ENCODE data around the gene MYO15B. TPM values are rescaled to one million over a fixed set of nuclear protein-coding genes. Genes with fewer than 3 reads are reported as not detected.

Gene MYO15B
- polyA plus RNA-seq, 1 donor from 2014 or later: 2.4 TPM

DNA sequence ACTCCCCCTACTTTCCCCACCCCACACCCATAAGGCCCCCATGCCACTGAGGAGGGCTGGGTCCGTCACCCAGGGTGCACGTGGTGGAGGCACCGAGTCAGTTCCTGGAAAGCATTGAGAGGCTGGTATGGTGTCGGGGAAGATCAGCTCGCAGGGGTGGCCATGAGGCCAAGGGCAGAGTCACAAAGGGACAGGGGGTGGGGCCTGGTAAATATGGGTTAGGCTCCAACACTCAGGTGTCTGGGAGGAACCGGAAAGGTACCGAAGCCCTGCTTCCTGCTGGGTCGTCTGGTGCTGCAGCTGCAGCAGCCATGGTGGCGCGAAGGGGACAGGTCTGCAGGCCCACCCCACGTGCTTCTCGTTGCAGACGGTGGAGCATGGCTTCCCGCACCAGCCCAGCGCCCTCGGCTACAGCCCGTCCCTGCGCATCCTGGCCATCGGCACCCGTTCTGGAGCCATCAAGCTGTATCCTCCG, 31.9 kb upstream of the MYO15B start:
- Histone ChIP-seq H3K4me3 (ENCODE audit: low read length) (no peak overlapping the region), H3K36me3 (ENCODE audit: insufficient read depth, low read length) (no peaks in the 10 kb centered on the region), H3K27me3 (ENCODE audit: insufficient read depth, low read depth, low read length) (no peaks in the 10 kb centered on the region), H3K9ac (ENCODE audit: low read length) (no peak overlapping the region), H3F3A (ENCODE audit: insufficient read depth, low read length, poor library complexity, severe bottlenecking) (no peaks in the 10 kb centered on the region), H3K9me3 (ENCODE audit: low read length) (no peaks in the 10 kb centered on the region), H3K27ac (ENCODE audit: low read length) (no peak overlapping the region), H3K79me2 (replicated peaks; ENCODE audit: insufficient read depth, low read length) (no peaks in the 10 kb centered on the region), H3K9me2 (ENCODE audit: insufficient read depth, low read length) (no peaks in the 10 kb centered on the region), H3K4me2 (ENCODE audit: low read length) (no peak overlapping the region), H2AFZ (ENCODE audit: low read depth, low read length) (no peak overlapping the region), H4K20me1 (ENCODE audit: insufficient read depth) (no peaks in the 10 kb centered on the region)
- TF ChIP-seq MXI1 (conservative IDR thresholded peaks at IDR 0.05; ENCODE audit: poor library complexity, severe bottlenecking): no peak
- TF ChIP-seq RAD21 (conservative IDR thresholded peaks at IDR 0.05): no peak
- TF ChIP-seq, protein P1, sequence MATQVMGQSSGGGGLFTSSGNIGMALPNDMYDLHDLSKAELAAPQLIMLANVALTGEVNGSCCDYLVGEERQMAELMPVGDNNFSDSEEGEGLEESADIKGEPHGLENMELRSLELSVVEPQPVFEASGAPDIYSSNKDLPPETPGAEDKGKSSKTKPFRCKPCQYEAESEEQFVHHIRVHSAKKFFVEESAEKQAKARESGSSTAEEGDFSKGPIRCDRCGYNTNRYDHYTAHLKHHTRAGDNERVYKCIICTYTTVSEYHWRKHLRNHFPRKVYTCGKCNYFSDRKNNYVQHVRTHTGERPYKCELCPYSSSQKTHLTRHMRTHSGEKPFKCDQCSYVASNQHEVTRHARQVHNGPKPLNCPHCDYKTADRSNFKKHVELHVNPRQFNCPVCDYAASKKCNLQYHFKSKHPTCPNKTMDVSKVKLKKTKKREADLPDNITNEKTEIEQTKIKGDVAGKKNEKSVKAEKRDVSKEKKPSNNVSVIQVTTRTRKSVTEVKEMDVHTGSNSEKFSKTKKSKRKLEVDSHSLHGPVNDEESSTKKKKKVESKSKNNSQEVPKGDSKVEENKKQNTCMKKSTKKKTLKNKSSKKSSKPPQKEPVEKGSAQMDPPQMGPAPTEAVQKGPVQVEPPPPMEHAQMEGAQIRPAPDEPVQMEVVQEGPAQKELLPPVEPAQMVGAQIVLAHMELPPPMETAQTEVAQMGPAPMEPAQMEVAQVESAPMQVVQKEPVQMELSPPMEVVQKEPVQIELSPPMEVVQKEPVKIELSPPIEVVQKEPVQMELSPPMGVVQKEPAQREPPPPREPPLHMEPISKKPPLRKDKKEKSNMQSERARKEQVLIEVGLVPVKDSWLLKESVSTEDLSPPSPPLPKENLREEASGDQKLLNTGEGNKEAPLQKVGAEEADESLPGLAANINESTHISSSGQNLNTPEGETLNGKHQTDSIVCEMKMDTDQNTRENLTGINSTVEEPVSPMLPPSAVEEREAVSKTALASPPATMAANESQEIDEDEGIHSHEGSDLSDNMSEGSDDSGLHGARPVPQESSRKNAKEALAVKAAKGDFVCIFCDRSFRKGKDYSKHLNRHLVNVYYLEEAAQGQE (IDR thresholded peaks at IDR 0.05; ENCODE audit: borderline replicate concordance): no peak
- TF ChIP-seq EZH2 (IDR thresholded peaks at IDR 0.05; ENCODE audit: borderline replicate concordance, insufficient read depth, low read length, poor library complexity, severe bottlenecking): no peak
- TF ChIP-seq EP300 (conservative IDR thresholded peaks at IDR 0.05; ENCODE audit: poor library complexity, severe bottlenecking): no peak
- no peak for TF ChIP-seq SMC3 (conservative IDR thresholded peaks at IDR 0.05; ENCODE audit: poor library complexity)
- TF ChIP-seq, protein P2, sequence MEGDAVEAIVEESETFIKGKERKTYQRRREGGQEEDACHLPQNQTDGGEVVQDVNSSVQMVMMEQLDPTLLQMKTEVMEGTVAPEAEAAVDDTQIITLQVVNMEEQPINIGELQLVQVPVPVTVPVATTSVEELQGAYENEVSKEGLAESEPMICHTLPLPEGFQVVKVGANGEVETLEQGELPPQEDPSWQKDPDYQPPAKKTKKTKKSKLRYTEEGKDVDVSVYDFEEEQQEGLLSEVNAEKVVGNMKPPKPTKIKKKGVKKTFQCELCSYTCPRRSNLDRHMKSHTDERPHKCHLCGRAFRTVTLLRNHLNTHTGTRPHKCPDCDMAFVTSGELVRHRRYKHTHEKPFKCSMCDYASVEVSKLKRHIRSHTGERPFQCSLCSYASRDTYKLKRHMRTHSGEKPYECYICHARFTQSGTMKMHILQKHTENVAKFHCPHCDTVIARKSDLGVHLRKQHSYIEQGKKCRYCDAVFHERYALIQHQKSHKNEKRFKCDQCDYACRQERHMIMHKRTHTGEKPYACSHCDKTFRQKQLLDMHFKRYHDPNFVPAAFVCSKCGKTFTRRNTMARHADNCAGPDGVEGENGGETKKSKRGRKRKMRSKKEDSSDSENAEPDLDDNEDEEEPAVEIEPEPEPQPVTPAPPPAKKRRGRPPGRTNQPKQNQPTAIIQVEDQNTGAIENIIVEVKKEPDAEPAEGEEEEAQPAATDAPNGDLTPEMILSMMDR (IDR thresholded peaks at IDR 0.05; ENCODE audit: poor library complexity, severe bottlenecking): no peak
- TF ChIP-seq POLR2AphosphoS5 (IDR thresholded peaks at IDR 0.05): no peak
- no peak for TF ChIP-seq TAF1 (IDR thresholded peaks at IDR 0.05; ENCODE audit: low read depth)

DNA sequence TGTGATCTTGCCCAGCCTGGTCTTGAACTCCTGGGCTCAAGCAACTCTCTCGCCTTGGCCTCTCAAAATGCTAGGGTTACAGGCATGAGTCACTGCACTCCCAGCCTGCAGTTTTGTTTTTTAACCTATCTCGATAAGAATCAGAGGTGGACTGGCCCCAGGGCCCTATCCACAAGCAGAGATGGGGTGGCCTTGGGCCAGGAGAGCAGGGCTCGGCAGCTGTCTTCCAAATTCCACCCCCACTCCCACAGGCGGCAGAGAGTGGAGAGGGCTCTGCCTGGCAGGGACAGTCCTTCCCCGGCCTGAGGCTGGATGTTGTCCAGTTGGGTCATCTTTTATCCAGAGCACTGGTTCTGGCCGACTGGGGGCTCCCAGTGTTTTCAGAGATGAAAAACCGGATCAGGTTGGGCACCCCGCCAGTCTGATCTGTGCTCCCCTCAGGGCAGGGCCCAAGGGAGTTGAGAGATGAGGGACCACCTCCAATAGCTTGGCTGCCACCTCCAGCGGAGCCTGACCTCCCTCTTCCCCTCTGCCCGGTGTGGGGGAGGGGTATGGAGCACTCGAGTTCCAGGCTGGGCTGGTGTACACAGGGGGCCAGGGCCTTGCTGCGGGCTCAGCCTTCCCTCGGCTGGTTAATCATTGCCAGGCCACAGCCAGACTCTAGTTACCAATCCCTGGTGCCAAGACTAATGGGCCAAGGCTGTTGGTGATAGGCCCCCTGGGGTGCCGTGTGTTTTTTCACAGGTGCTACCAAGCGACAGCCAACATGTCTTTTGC, 30.3 kb upstream of the MYO15B start:
- Histone ChIP-seq H3K4me2 (ENCODE audit: low read length) (no peak overlapping the region), H3K27ac (ENCODE audit: low read length) (no peak overlapping the region), H3F3A (ENCODE audit: insufficient read depth, low read length, poor library complexity, severe bottlenecking) (no peaks in the 10 kb centered on the region), H2AFZ (ENCODE audit: low read depth, low read length) (no peak overlapping the region), H3K9ac (ENCODE audit: low read length) (no peak overlapping the region), H3K79me2 (replicated peaks; ENCODE audit: insufficient read depth, low read length) (no peaks in the 10 kb centered on the region), H3K4me3 (ENCODE audit: low read length) (no peak overlapping the region), H3K27me3 (ENCODE audit: insufficient read depth, low read depth, low read length) (no peaks in the 10 kb centered on the region), H3K9me2 (ENCODE audit: insufficient read depth, low read length) (no peaks in the 10 kb centered on the region), H3K36me3 (ENCODE audit: insufficient read depth, low read length) (no peaks in the 10 kb centered on the region), H3K9me3 (ENCODE audit: low read length) (no peaks in the 10 kb centered on the region), H4K20me1 (ENCODE audit: insufficient read depth) (no peaks in the 10 kb centered on the region)
- TF ChIP-seq RAD21 (conservative IDR thresholded peaks at IDR 0.05) (no peak), TAF1 (IDR thresholded peaks at IDR 0.05; ENCODE audit: low read depth) (no peak), EP300 (conservative IDR thresholded peaks at IDR 0.05; ENCODE audit: poor library complexity, severe bottlenecking) (no peak), MXI1 (conservative IDR thresholded peaks at IDR 0.05; ENCODE audit: poor library complexity, severe bottlenecking) (no peak), EZH2 (IDR thresholded peaks at IDR 0.05; ENCODE audit: borderline replicate concordance, insufficient read depth, low read length, poor library complexity, severe bottlenecking) (no peak), SMC3 (conservative IDR thresholded peaks at IDR 0.05; ENCODE audit: poor library complexity) (no peak), POLR2AphosphoS5 (IDR thresholded peaks at IDR 0.05) (no peak)
- TF ChIP-seq, protein P2 (IDR thresholded peaks at IDR 0.05; ENCODE audit: poor library complexity, severe bottlenecking): no peak
- TF ChIP-seq, protein P1 (IDR thresholded peaks at IDR 0.05; ENCODE audit: borderline replicate concordance): no peak
